ENCODE measurements around the gene TENM3.

TENM3 gene

GRCh38 chr4:182291597-182292270, 48.5 kb downstream of the TENM3 start:
- DNase-seq = no peak

GRCh38 chr4:182292612-182293011, 49.4 kb downstream of the TENM3 start:
- DNase-seq = no peak

GRCh38 chr4:182293691-182294255, 50.6 kb downstream of the TENM3 start:
- DNase-seq = no peak

GRCh38 chr4:182294451-182294850, 51.2 kb downstream of the TENM3 start:
- DNase-seq = no peak

DNA sequence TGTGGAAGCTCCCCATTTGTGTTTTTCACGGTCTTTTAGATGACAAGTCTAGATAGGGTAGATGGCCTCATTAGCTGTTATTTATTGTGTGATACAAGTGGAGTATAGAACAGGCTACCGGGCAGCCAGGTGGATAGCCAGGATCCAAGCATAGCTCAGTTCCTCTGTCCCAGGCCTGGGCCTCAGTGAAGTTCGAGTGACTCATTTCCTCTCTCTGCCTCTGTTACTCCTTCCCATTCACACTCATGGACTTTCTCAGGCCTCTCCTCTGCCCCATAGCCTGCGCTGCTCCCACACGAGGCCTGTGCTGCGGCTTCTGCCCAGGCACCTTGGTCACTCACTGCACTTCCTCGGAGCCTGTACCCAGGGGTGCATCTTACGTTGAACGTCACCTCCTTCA, 54.5 kb downstream of the TENM3 start:
- no peak for DNase-seq

GRCh38 chr4:182301736-182302135, 58.5 kb downstream of the TENM3 start:
- DNase-seq = no peak

GRCh38 chr4:182303847-182304246, 60.6 kb downstream of the TENM3 start:
- no peak for DNase-seq

DNA sequence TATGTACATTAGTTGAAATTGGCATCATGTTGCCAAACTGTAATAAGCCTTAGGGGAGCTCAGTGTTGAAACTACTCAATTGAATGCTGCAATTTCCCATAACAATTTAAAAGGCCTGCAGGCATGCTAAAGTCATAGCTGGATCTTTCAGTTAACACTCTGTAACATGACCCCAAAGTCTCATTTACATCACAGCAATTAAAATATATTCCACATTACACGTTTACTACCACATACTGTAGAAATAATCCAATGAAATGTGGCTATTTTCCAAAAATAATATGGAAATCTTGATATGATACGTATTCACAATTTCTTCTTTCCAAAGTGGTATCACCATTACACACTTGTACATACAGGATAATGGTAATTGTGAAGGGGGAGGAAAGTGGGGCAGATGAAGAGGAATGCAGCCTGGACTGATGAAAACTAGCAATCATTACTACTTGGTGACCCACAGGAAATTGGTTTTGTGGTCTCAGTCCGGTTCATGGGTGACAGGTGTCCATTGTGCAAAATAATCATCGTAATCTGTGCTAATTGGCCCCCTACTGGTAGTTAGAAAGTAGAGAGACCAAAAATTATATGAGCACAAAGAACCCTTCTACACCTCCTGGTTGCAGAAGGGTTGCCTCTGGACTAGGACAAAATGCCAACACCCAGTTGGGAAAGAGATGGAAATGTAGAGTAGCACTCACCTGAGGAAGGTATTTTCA, 63.7 kb downstream of the TENM3 start:
- no peak for DNase-seq

- no peak for DNase-seq
These were observed 64.5 kb downstream of the TENM3 start for GRCh38 chr4:182307746-182308145.

DNA sequence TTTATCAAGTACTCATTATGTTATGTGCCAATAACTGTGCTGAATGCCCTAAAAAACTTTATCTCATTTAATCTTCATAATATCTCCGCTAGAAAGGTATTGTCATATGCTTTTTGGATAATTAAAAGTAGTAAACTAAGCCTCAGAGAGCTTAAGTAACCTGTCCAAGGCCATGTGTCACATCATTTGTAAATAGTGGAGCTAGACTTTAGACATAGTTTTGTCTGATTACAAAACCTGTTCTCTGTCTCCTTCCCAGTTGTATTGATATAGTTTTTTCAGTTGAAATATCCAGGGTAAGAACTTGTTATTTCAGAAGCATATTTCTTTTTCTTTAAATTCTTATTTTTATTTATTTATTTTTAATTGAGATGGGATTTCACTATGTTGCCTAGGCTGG, 66.7 kb downstream of the TENM3 start:
- DNase-seq = no peak

DNA sequence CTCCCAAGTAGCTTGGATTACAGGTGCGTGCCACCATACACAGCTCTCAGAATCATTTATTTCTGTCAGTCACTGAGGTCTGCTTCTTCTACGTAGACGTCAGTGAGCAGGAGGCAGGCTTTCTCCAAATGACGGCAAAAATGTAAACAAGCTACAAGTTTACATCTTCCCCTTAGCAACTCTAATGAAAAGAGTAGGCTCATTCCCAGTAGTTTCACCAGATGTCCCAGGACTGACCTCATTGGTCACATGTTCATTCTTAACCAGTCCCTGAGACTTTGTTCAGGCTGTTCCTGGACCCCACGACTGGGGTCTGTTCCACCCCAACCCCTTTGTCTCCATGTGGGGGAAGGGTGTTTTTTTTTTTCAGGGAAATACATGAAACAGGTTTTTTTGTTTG, 67.1 kb downstream of the TENM3 start:
- DNase-seq = no peak

- DNase-seq = no peak
These were observed 67.8 kb downstream of the TENM3 start for GRCh38 chr4:182310962-182311361.

GRCh38 chr4:182314537-182314936, 71.3 kb downstream of the TENM3 start:
- no peak for DNase-seq

DNA sequence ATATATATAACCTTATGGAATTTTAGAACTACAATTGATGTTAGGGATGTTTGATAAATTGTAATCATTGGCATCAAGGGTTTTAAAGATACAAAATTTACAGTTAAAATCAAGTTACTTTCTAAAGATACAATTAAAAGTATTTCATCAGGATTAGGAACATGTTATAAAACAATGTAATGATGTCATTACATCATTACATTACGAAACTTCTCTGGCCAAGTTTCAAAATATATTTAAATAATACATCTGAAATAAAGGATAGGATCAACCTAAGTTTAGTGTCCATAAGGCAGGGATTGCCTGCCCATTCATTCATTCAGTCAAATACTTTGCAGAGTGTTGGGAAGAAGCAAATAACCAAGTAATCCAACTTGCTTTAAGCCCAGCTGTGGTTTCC, 75.1 kb downstream of the TENM3 start:
- no peak for DNase-seq

- no peak for DNase-seq
These were observed 76.9 kb downstream of the TENM3 start for GRCh38 chr4:182320092-182320491.

DNA sequence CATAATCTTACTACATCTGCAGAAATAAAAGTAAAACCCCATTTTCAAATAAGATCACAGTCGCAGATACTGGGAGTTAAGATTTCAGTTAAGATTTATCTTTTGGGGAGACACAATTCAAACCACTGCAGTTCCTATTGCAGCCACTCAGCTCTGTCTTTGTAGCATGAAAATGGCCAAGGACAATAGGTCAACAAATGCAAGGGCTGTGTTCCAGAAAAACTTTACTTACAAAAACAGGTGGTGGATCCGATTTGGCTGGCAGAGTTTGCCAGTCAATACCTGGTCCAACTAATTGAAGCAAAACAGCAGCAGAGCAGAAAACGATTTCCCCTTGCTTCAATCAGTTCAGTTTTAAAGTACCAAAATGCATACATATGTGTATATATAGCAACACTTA, 77.4 kb downstream of the TENM3 start:
- no peak for DNase-seq

DNA sequence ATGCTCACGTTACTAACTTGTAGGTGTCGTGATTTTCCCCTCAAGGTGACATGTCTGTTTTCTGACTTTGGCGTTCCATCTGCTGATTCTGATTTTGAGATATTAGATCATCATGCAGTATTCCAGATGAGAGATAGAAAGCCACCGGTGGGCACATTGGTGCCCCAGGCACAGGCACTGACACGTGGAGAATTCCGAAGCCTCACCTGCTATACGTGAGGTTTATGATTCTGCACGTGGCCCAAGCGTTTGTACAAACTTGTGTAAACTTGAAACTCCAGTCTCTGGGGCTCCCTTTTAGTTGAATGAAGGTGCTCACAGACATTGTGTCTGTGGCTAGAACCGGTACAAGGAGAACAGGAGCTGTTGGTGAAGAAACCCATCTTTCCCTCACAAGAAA, 81.1 kb downstream of the TENM3 start:
- DNase-seq = no peak

DNA sequence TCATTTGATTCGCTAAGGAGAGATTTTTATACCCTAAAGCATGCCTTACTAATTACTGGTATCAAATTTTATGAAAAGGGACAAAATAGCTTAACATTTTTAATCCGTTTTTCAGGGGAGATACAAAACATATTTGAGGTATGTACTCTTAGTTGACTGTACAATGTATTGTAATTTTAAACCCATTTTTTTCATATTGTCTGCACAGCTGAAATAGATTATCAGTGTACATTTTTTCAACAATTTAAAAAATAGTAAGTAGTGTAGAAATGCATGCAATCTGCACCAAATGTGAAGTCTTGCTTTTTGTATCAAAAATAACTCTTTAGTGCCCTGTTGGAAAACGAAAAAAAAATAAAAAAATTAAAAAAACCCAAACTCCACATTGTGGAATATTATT, 82.2 kb downstream of the TENM3 start:
- no peak for DNase-seq

DNA sequence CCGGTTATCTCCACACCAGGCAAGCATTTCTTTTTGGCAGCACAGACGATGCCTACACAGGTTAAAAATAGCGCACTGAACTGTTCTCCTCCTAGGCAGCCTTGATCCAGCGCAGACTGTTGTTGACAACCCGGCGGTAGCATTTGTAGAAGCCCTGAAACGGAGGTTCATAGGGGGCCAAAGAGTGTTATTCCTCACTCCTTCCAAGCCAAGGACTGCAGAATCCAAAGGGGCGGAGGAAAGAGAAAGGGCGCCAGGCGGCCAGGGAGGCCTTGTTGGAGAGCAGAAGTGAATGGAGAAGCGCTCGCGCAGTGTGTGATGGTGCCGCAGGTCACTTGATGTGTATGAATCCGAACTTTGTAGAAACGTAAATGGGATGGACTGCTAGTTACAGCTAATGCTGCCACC, 82.7 kb downstream of the TENM3 start:
- no peak for DNase-seq

DNA sequence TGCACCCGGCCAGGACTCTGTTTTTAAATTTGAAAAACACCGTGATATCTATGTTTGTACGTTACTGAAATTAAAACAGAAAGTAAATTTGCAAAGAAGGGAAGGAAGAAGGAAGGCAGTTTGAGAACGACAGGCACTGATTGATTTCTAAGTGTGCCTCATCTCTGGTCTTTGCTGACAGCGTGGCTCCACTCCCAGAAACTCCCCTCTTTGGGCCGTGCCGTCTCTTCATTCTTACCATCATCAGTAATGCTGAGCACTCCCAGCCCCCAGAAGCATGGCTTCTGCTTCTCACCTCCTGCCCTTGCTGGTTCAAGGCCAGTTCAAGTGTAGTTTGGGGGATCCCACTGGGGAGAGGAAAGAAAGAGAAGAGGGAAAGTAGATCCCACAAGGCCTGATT, 85.3 kb downstream of the TENM3 start:
- DNase-seq = no peak

DNA sequence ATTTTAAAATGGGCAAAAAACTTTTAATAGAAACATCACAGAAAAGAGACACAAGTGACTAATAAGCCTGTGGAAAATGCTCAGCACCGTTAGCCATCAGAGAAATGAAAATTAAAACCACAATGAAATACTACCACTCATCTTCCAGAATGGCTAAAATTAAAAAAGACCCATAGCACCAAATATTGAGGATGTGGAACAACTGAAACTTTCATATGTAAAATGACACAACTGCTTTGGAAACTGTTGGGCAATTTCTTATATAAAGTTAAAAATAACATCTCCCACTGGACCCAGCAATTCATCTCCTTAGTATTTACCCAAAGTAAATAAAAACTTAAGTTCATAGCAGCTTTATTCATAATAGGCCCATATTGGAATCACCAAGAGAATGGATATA, 94.2 kb downstream of the TENM3 start:
- DNase-seq = no peak

DNA sequence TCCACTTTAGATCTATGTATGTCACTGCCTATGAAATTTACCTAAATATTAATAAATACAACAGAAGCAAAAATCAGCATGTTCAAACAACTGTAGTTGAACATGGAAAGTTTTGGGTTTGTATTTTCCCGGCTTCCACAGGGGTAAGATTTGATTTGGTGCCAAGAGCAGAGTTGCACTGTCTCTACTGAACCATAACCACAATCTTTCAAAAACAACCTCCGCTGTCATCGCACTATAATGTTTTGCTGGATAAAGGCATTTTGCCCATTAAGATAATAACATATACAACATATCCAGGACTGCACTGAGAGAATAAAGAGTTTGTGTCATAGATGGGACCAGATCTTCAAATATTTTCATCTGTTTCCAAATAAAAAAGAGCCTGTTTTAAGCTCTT, 94.9 kb downstream of the TENM3 start:
- no peak for DNase-seq

- DNase-seq = no peak
These were observed 95.5 kb downstream of the TENM3 start for GRCh38 chr4:182338746-182339145.

DNA sequence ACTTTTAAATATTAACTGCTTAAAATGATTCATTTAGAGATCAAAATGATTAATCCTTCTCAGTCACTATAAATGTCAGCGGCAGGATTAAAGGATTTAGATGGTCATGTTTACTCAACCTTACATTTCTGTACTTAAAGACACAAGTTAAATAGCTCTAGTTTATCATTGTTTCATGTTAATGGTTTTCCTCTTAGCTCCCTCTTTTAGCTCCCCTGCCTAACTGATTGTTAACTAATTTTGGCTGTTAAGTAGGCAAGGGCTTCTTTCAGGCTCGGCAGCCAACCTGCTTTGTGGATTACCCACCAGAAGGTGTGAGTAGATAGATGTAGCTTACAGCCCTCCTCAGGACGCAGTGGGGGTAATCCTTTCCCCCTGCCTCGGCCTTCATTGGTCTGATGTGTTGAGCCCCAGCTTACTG, 96.0 kb downstream of the TENM3 start:
- DNase-seq = no peak

DNA sequence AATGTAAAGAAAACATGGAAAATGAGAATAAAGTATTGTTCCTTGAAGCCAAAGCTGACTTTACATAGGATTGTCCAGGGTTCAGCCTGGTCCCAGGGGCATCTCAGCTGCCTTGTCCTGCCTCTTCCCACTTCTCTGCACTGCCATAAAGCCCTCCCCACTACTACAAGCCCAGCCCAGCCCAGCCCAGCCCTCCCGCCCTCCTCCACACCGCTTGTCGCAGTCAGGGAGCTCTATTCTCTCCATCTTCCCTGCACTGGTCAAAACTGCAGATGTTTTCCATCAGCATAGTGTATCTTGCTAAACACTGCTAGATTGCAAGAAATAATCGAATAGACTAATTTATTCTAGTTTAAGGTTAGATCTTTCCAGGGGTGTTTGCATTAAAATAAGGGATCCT, 100.3 kb downstream of the TENM3 start:
- no peak for DNase-seq

Measured in suppressor macrophage treated with lipopolysaccharide for 4 hours (primary cell).